PC-9 (cell line): Measurements from ENCODE around the gene SORBS1.

Experiments
- EZH2 ChIP-seq: fragments of 200-600 bp; sonication (generic); IDR thresholded peaks from 2 replicates; pipeline ENCODE4 v1.8.0; 2017; ENCODE audit warnings: antibody characterized with exemption, low read depth
- TF ChIP-seq, protein P1 (sequence below): fragments of 200-600 bp; sonication (generic); conservative IDR thresholded peaks from 2 replicates; pipeline ENCODE4 v1.6.1; 2017; ENCODE audit warnings: mixed run types, antibody characterized with exemption, mild to moderate bottlenecking, moderate library complexity

DNA sequence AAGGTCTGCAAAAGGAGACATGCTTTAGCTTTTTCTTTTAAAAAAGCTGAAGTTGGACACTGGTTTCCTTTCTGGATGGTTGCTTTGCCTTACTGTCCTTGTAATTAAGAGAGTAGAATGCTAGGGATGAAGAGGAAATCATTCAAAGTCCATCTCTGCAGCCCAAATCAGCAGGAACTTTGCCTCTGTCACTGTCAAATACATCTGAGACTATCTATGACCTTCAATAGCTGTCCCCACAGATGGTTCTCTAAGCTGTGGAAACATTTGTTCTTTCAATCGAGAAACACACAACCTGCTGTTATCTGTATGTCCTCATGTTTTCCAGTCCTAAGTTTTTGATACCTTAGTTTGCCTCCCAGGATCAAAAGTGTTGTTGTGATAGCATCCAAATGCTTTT is 117.5 kb downstream of the SORBS1 start:
- no peak for TF ChIP-seq EZH2
- TF ChIP-seq, protein P1, sequence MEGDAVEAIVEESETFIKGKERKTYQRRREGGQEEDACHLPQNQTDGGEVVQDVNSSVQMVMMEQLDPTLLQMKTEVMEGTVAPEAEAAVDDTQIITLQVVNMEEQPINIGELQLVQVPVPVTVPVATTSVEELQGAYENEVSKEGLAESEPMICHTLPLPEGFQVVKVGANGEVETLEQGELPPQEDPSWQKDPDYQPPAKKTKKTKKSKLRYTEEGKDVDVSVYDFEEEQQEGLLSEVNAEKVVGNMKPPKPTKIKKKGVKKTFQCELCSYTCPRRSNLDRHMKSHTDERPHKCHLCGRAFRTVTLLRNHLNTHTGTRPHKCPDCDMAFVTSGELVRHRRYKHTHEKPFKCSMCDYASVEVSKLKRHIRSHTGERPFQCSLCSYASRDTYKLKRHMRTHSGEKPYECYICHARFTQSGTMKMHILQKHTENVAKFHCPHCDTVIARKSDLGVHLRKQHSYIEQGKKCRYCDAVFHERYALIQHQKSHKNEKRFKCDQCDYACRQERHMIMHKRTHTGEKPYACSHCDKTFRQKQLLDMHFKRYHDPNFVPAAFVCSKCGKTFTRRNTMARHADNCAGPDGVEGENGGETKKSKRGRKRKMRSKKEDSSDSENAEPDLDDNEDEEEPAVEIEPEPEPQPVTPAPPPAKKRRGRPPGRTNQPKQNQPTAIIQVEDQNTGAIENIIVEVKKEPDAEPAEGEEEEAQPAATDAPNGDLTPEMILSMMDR, result no peak
